ENCODE data around the gene TNP2. TPM values are rescaled to one million over a fixed set of nuclear protein-coding genes. Genes with fewer than 3 reads are reported as not detected.
"Not testable (repeated sequence)": the region's sequence is repeated elsewhere in the genome, so short reads cannot be mapped to it uniquely, and the experiment has no call there.

The TNP2 gene
- total RNA-seq, 4 donors from 2014 or later = not detected

DNA sequence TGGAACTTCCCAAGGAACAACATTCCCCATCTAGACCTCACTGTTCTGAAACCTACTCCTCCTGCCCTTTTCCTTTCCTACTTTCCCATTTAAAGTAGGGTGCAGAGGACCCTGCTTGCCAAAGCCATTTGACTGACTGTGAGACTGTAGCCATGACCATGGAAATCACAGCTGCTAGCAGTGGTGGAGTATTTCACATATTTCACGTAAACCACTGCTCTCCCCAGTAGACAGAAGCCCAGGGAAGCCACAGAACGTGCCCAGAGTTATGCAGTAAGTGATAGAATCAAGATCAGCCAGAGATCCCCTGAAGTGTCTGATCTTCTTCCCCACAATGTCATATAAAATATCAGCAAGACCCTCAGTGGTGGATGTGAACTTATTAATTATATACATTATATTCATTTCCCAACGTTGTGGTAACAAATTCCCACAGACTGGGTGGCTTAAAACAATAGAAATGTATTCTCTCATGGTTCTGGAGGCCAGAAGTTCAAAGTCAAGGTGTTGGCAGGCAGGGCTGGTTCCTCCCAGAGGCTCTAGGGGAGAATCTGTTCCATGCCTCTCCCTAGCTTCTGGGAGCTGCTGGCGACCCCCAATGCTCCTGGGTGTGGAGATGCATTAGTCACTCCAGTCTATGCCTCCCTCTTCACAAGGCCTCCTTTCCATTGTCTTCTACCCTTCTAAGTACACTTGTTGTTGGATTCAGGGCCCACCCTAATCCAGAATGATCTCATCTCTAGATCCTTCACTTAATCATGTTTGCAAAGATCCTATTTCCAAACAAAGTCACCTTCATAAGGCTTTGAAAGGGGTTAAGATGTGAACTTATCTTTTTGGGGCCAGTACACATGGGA is 32.7 kb upstream of the TNP2 start:
- Histone ChIP-seq H3K36me3 (no peaks in the 10 kb centered on the region), H3K27ac (no peak overlapping the region), H3K9me3 (no peaks in the 10 kb centered on the region), H3K4me3 (no peak overlapping the region), H3K4me1 (peaks cover 9 to 13% of the 10 kb centered on the region in 2 donors), H3K27me3 (no peaks in the 10 kb centered on the region)
- DNase-seq (no peak), ATAC-seq (no peak)
- no peak for TF ChIP-seq CTCF (IDR thresholded peaks at IDR 0.05 in 4 of 5, conservative IDR thresholded peaks at IDR 0.05 in 1 of 5)
- TF ChIP-seq POLR2A (IDR thresholded peaks at IDR 0.05) = no peak
- in situ Hi-C loops (cut with MboI; ENCODE audit: low sequenced_read_pairs in 4 of 4) (no loop called here), intact Hi-C loops (cut with DNase I; ENCODE audit: low total_unique reads) (no loop called here)

DNA sequence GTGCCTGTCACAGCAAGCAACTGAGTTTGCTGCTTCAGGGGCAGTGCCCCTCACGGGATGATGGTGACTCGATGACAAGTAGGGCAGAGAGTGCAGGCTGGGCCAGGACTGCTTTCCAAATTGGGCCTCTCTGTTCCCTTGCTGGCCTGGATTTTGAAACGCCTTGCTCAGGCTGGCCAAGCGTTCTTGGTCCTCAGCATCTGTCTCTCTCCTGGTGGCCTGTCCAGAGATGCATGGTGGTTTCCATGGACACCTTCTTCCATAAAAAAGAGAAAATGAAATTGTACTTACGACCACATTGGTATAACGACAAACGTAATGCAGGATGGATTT is 31.4 kb upstream of the TNP2 start:
- no peak for ATAC-seq
- no peaks in the 10 kb centered on the region for H3K9me3 ChIP-seq
- in situ Hi-C loops (cut with MboI; ENCODE audit: low sequenced_read_pairs in 4 of 4) (no loop called here), intact Hi-C loops (cut with DNase I; ENCODE audit: low total_unique reads) (no loop called here)
- H3K4me1 ChIP-seq = peaks cover 9 to 14% of the 10 kb centered on the region in 2 donors
- no peak overlapping the region for H3K4me3 ChIP-seq
- DNase-seq = no peak
- no peak for TF ChIP-seq POLR2A (IDR thresholded peaks at IDR 0.05)
- TF ChIP-seq CTCF (IDR thresholded peaks at IDR 0.05 in 4 of 5, conservative IDR thresholded peaks at IDR 0.05 in 1 of 5) = no peak
- H3K36me3 ChIP-seq = no peaks in the 10 kb centered on the region
- H3K27me3 ChIP-seq = no peaks in the 10 kb centered on the region
- H3K27ac ChIP-seq = no peak overlapping the region

- Histone ChIP-seq H3K4me3 (no peak overlapping the region), H3K27ac (no peak overlapping the region), H3K36me3 (no peaks in the 10 kb centered on the region), H3K27me3 (no peaks in the 10 kb centered on the region), H3K9me3 (no peaks in the 10 kb centered on the region), H3K4me1 (peaks cover 9 to 14% of the 10 kb centered on the region in 2 donors)
- ATAC-seq = no peak
- TF ChIP-seq POLR2A (IDR thresholded peaks at IDR 0.05) (no peak), CTCF (IDR thresholded peaks at IDR 0.05 in 4 of 5, conservative IDR thresholded peaks at IDR 0.05 in 1 of 5) (no peak)
- DNase-seq = no peak
- in situ Hi-C loops (cut with MboI; ENCODE audit: low sequenced_read_pairs in 4 of 4) (no loop called here), intact Hi-C loops (cut with DNase I; ENCODE audit: low total_unique reads) (no loop called here)
Measured at GRCh38 chr16:11299865-11300559, 30.9 kb upstream of the TNP2 start.

DNA sequence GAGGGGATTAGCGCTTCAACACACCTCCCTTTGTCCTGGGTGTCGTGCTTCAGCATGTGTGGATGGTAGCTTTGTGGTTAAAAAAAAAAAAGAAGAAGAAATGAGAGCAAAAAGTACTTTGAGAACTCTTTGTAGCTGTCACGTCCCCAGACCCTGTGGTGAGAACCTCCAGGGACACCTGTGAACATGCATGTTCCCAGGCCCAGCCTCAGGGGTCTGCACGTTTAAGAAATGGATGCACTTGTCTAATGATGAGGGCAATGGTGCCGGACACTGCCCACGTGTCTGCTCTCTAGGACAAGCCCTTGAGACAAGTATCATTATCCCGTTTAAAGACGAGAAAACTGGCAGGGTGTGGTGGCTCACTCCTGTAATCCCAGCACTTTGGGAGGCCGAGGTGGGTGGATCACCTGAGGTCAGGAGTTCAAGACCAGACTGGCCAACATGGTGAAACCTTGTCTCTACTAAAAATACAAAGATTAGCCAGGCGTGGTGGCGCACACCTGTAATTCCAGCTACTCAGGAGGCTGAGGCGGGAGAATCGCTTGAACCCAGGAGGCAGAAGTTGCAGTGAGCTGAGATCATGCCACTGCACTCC is 29.9 kb upstream of the TNP2 start:
- intact Hi-C loops (cut with DNase I; ENCODE audit: low total_unique reads); H3K9me3 ChIP-seq; H3K27me3 ChIP-seq; H3K36me3 ChIP-seq; ATAC-seq; H3K4me3 ChIP-seq; in situ Hi-C loops (cut with MboI; ENCODE audit: low sequenced_read_pairs in 4 of 4); DNase-seq; H3K27ac ChIP-seq: not testable (repeated sequence)
- H3K4me1 ChIP-seq = peaks cover 9 to 14% of the 10 kb centered on the region in 2 donors
